B cell (primary cell): ENCODE data around the gene ARAF. TPM values are rescaled to one million over a fixed set of nuclear protein-coding genes. Genes with fewer than 3 reads are reported as not detected.

Source experiments
- ATAC-seq: fragments of 200-7000 bp; cut with Tn5 transposase; one replicate; pipeline ENCODE4 v1.10.0; 2021; ENCODE audit warnings: low read depth, mild to moderate bottlenecking, moderate number of reproducible peaks, moderate library complexity
- CTCF ChIA-PET: fragments of 350-600 bp; sonication (Branson Sonifier 250); formaldehyde crosslinking; loops from one replicate; lab custom pipeline; 2021; ENCODE audit warnings: antibody characterized with exemption, inconsistent platforms; lab: Charles Lee
- POLR2A ChIA-PET: fragments of 350-600 bp; sonication (Branson Sonifier 250); formaldehyde crosslinking; loops from one replicate; lab custom pipeline; 2021; ENCODE audit warnings: antibody characterized with exemption; lab: Charles Lee
- DNase-seq: peaks from one replicate; pipeline ENCODE4 v3.0.0; 2013
- H2AFZ ChIP-seq: 2 replicates; pipeline ENCODE4 v1.6.1; 2012; ENCODE audit warnings: mild to moderate bottlenecking, low read depth, low read length; ENCODE audit not compliant: insufficient read depth, poor library complexity, severe bottlenecking
- H3K27ac ChIP-seq, 2 donors: 1 replicate in 1 of 2; 2 replicates in 1 of 2; pipeline ENCODE4 v1.5.1; 2012 to 2013; ENCODE audit warnings: low read length in 2 of 2, mild to moderate bottlenecking in 2 of 2, moderate library complexity in 1 of 2
- H3K27me3 ChIP-seq, 4 experiments: fragments of 200-600 bp in 1 of 4; sonication (generic) in 1 of 4; replicated peaks in 1 of 4; 1 replicate in 2 of 4; 2 replicates in 2 of 4; pipeline versions ENCODE4 v1.6.1 to v1.7.0; 2013 to 2016; ENCODE audit warnings: low read length in 3 of 4, mild to moderate bottlenecking in 2 of 4, mixed read lengths in 1 of 4, moderate library complexity in 1 of 4; ENCODE audit not compliant: insufficient read depth in 4 of 4, control insufficient read depth in 3 of 4; ENCODE audit errors: control extremely low read depth in 1 of 4
- H3K36me3 ChIP-seq, 2 experiments: replicated peaks in 1 of 2; 1 replicate in 1 of 2; 2 replicates in 1 of 2; pipeline versions ENCODE4 v1.6.1 to v1.7.1; 2013; ENCODE audit warnings: low read length in 1 of 2; ENCODE audit not compliant: insufficient read depth in 2 of 2, control insufficient read depth in 1 of 2; ENCODE audit errors: control extremely low read depth in 1 of 2, extremely low read depth in 1 of 2
- H3K4me1 ChIP-seq, 2 donors: fragments of 200-600 bp in 1 of 2; sonication (generic) in 1 of 2; 1 replicate in 1 of 2; 2 replicates in 1 of 2; pipeline versions ENCODE4 v1.5.1 to v1.6.1; 2013 to 2017; ENCODE audit warnings: low read length in 2 of 2; ENCODE audit not compliant: control insufficient read depth in 2 of 2, insufficient read depth in 2 of 2
- H3K4me2 ChIP-seq: replicated peaks from 2 replicates; pipeline ENCODE3; 2012; ENCODE audit warnings: mild to moderate bottlenecking, low read depth, low read length; ENCODE audit not compliant: poor library complexity, severe bottlenecking
- H3K4me3 ChIP-seq, 5 experiments: fragments of 200-600 bp in 1 of 5; sonication (generic) in 1 of 5; 1 replicate in 3 of 5; 2 replicates in 2 of 5; pipeline versions ENCODE4 v1.5.1 to v1.7.0; 2011 to 2016; ENCODE audit warnings: low read length in 4 of 5, mild to moderate bottlenecking in 4 of 5, low read depth in 2 of 5, control low read depth in 1 of 5, moderate library complexity in 1 of 5; ENCODE audit not compliant: insufficient read depth in 1 of 5; ENCODE audit errors: control extremely low read depth in 1 of 5, extremely low read depth in 1 of 5
- H3K79me2 ChIP-seq: fragments of 200-600 bp; sonication (generic); one replicate; pipeline ENCODE4 v1.6.0; 2016; ENCODE audit warnings: low read length; ENCODE audit not compliant: control insufficient read depth, insufficient read depth
- H3K9ac ChIP-seq: fragments of 200-600 bp; sonication (generic); 2 replicates; pipeline ENCODE4 v1.6.1; 2017; ENCODE audit warnings: mild to moderate bottlenecking, low read length, moderate library complexity
- H3K9me3 ChIP-seq, 3 donors: one replicate each; pipeline versions ENCODE4 v1.6.1 to v1.7.1; 2013; ENCODE audit warnings: low read length in 2 of 3; ENCODE audit not compliant: control insufficient read depth in 2 of 3, insufficient read depth in 1 of 3; ENCODE audit errors: control extremely low read depth in 1 of 3
- H4K20me1 ChIP-seq: 2 replicates; pipeline ENCODE4 v1.6.0; 2012; ENCODE audit warnings: mild to moderate bottlenecking, low read length; ENCODE audit not compliant: insufficient read depth, control insufficient read depth, poor library complexity, severe bottlenecking
- H3K27ac Mint-ChIP-seq: one replicate; pipeline ENCODE4 v1.8.0; 2021; ENCODE audit warnings: mixed read lengths
- H3K27me3 Mint-ChIP-seq: one replicate; pipeline ENCODE4 v1.8.0; 2021; ENCODE audit warnings: mixed read lengths
- H3K4me1 Mint-ChIP-seq: one replicate; pipeline ENCODE4 v1.8.0; 2021; ENCODE audit warnings: mixed read lengths
- H3K4me3 Mint-ChIP-seq: one replicate; pipeline ENCODE4 v1.8.0; 2021; ENCODE audit warnings: mixed read lengths
- H3K9me3 Mint-ChIP-seq: one replicate; pipeline ENCODE4 v1.8.0; 2022; ENCODE audit warnings: mixed read lengths; ENCODE audit not compliant: insufficient read depth
- CTCF ChIP-seq: fragments of 200-600 bp; IDR thresholded peaks from one replicate; pipeline ENCODE4 v1.8.0; 2022; ENCODE audit warnings: antibody characterized with exemption, mild to moderate bottlenecking
- EZH2 ChIP-seq: IDR thresholded peaks from 2 replicates; pipeline ENCODE4 v1.6.1; 2012; ENCODE audit warnings: borderline replicate concordance, low read depth, mild to moderate bottlenecking, moderate library complexity, low read length; ENCODE audit not compliant: insufficient read depth, poor library complexity, severe bottlenecking
- WGBS: methylation state at CpG from one replicate; pipeline ENCODE4 v1.1.5; 2013; ENCODE audit warnings: missing lambda C conversion rate; ENCODE audit not compliant: insufficient coverage; 5-methylcytosine and 5-hydroxymethylcytosine counted together
- intact Hi-C: fragments of 100-400 bp; cut with micrococcal nuclease; formaldehyde crosslinking; loops from one replicate; pipeline ENCODE4 v1.10.0; 2022
- polyA plus RNA-seq: library from polyadenylated mRNA; depleted of rRNA; stranded (reverse); fragments of >200 nt; gene quantifications from 2 replicates; pipeline ENCODE4 v1.2.3, GENCODE V29; 2012
- total RNA-seq, 2 donors: library from RNA; stranded (reverse); fragments of 120-200 nt in 1 of 2; gene quantifications; 1 replicate in 1 of 2; 2 replicates in 1 of 2; pipeline versions ENCODE4 v1.2.3 to v1.2.4, GENCODE V29; 2013 to 2022

Gene ARAF
- total and polyA plus RNA-seq, 2 donors (not counting 1 experiment from before 2014, with no cell fraction given): 97.9 to 127 TPM

GRCh38 chrX:47619486-47620302, 58.7 kb downstream of the ARAF start, which contains the start of gene SYN1:
Gene SYN1, minus strand, starts transcription at chrX:47619857. Its CDS starts 129 bp downstream, at chrX:47619728.
- POLR2A ChIA-PET: no interaction called here

More at GRCh38 chrX:47619486-47620302, 58.7 kb downstream of the ARAF start, which contains the start of gene SYN1:
- intact Hi-C loops: loop anchor here (1.0 to 5.0 kb wide), 2 partner anchors 38 to 58 kb away; partner anchors contain the start of genes ARAF and UXT
- 3% methylated on average over 71 of the region's 88 CpGs for WGBS
- Histone ChIP-seq H4K20me1 (no peaks in the 10 kb centered on the region), H3K4me1 (peaks cover 4 to 15% of the 10 kb centered on the region in 2 donors), H3K27me3 (peaks cover 0 to 29% (median 2%) of the 10 kb centered on the region in 4 experiments), H3K9ac (peak within 1 kb of the TSS; percentile 47), H3K27ac (no peak within 1 kb of the TSS), H3K36me3 (no peaks in the 10 kb centered on the region), H3K4me3 (peak within 1 kb of the TSS in 3 of 5 experiments; percentile 35 to 47 (median 44)), H2AFZ (no peak within 1 kb of the TSS), H3K4me2 (peak within 1 kb of the TSS; percentile 73), H3K9me3 (no peaks in the 10 kb centered on the region), H3K79me2 (no peaks in the 10 kb centered on the region)
- H3K27me3 Mint-ChIP-seq: peaks cover 42% of the 10 kb centered on the region
- DNase-seq (peak; percentile 86), ATAC-seq (peak; percentile 95)
- CTCF ChIA-PET: no interaction called here
- H3K4me3 Mint-ChIP-seq: peak within 1 kb of the TSS; percentile 74
- peaks cover 14% of the 10 kb centered on the region for H3K4me1 Mint-ChIP-seq
- no peaks in the 10 kb centered on the region for H3K9me3 Mint-ChIP-seq
- H3K27ac Mint-ChIP-seq: peak within 1 kb of the TSS; percentile 6
- TF ChIP-seq CTCF: peak; percentile 6
- TF ChIP-seq EZH2: no peak
